8988T (cell line): Measurements from ENCODE around the gene NLN.
A peak's percentile ranks its signal among the peaks of the same experiment; 100 is the strongest.
"Not testable (repeated sequence)": the region's sequence is repeated elsewhere in the genome, so short reads cannot be mapped to it uniquely, and the experiment has no call there.

ENCODE experiments used
- DNase-seq: peaks from one replicate; pipeline ENCODE4 v3.0.0; 2011

Gene NLN

GRCh38 chr5:65721720-65722574, at the start of gene NLN, which contains the start of gene SGTB:
NLN (plus strand) TSS chr5:65722205; CDS start chr5:65722374, 169 bp downstream.
SGTB (minus strand) TSS chr5:65722109; CDS start chr5:65720807, 1,302 bp downstream.
- peak; percentile 61 for DNase-seq

GRCh38 chr5:65672796-65673195, 49.2 kb upstream of the NLN start:
- no peak for DNase-seq

GRCh38 chr5:65674749-65675148, 47.3 kb upstream of the NLN start:
- DNase-seq: no peak

DNA sequence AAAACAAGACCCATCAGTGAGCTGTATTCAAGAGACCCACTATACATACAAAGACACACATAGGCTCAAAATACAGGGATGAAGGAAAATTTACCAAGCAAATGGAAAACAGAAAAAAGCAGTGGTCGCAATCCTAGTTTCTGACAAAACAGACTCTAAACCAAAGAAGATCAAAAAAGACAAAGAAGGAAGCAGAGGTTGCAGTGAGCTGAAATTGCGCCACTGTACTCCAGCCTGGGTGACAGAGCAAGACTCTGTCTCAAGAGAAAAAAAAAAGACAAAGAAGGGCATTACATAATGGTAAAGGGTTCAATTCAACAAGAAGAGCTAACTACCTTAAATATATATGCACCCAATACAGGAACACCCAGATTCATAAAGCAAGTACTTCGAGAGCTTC, 45.9 kb upstream of the NLN start:
- DNase-seq: not testable (repeated sequence)

DNA sequence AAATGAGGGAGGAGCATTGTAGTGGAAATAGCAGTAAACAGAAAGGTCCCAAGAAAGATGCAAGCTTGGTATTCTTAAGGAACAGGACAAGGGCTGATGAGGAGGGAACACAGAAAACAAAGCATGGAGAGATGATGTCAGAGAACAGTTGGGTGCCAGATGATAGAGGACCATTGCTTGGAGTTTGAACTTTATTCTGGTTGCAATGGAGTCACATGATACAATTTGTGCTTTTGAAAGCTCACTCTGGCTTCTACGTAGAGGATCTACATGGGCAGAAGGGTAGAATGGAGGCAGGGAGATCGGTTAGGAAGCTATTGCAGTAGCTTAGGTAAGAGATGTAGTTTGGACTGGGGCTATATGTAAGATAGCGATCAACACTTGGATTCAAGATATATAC, 39.9 kb upstream of the NLN start:
- DNase-seq: no peak

- no peak for DNase-seq
Observed at GRCh38 chr5:65693121-65693520, 28.9 kb upstream of the NLN start.

- DNase-seq: no peak
Observed at GRCh38 chr5:65695162-65695755, 26.7 kb upstream of the NLN start.

DNA sequence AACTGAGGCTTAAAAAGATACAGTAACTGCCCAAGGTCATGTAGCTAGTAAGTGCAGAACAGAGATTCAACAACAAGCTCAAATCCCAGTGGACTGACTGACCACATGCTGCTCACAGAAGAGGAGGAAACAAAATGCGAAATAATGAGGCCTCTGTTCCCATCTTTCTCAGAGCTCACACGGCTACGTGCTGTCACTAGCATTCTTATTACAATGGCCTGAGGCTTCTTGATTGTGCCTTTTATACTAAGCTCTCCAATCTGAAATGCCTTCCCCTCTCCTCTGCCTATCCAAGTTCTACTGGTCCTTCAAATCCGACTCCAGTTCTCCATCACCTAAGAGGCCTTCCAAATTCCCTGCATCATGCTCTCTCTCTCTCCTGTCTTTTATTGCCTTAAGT, 26.1 kb upstream of the NLN start:
- no peak for DNase-seq

- DNase-seq: no peak
Observed at GRCh38 chr5:65696892-65697291, 25.1 kb upstream of the NLN start.

DNA sequence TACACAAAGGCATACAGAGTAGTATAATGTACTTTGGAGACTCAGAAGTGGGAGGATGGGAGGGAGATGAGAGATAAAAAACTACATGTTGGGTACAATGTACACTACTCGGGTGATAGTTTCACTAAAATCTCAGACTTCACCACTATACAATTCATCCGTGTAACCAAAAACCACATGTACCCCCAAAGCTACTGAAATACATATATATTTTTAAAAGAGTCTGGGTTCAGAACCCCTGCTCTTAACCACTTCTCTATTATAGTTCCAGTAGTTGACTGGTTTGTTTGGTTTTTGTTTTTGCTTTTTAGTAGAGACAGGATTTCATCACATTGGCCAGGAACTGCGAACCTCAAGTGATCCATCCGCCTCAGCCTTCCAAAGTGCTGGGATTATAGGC, 22.7 kb upstream of the NLN start:
- no peak for DNase-seq

GRCh38 chr5:65702036-65702435, 20.0 kb upstream of the NLN start:
- no peak for DNase-seq

- DNase-seq: no peak
Observed at GRCh38 chr5:65704621-65705239, 17.3 kb upstream of the NLN start.

DNA sequence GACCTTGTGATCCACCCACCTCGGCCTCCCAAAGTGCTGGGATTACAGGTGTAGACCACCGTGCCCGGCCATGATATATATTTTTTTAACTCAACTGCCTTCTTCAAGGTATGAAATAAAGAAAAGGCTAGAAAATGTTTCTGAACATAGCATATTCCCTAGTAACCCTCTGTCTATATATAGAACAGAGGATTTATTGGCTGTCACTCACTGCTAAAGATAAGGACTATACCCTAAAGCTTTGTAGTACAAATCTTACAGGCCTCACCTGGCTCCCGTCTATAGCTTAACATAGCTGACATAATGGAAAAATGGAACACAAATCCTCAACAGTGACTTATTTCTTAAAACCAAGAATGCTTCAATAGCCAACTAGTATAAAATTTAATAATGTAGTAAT, 14.3 kb upstream of the NLN start:
- no peak for DNase-seq

GRCh38 chr5:65708145-65708544, 13.9 kb upstream of the NLN start:
- DNase-seq: no peak

DNA sequence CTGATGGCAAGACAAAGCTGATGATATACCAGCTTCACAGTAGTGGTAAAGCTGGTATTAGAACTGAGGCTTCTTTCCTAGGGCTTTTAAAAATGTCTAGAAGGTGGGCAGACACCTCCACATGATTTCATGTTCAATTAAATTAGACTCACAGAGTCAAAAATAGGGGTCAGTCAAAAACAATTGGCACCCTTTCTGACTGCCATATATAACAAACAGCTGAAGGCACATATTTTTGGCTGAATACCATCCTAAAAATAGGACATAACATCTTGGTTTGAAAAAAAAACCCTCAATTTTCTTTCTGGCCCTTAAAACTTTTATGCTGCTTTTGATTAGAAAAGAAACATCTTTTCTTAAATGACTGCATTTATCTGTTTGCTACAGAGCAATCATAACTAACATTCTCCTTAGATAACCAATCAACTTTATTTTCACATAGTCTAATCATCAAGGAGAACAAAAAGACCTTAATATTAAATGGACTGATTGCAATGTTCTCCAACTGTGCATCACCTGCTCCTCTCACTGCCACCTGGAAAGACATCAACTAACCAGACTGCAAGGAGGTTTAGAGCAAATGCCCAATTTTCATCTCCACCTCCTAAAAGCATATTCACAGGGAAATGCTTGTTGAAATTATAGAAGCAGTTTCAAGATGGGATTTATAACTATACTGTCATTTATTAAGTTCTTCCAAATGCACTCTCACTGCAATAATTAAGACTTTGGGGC, 3.3 kb upstream of the NLN start:
- DNase-seq: no peak

- DNase-seq: peak; percentile 41
Observed at GRCh38 chr5:65721050-65721719, 820 bp upstream of the NLN start.

DNA sequence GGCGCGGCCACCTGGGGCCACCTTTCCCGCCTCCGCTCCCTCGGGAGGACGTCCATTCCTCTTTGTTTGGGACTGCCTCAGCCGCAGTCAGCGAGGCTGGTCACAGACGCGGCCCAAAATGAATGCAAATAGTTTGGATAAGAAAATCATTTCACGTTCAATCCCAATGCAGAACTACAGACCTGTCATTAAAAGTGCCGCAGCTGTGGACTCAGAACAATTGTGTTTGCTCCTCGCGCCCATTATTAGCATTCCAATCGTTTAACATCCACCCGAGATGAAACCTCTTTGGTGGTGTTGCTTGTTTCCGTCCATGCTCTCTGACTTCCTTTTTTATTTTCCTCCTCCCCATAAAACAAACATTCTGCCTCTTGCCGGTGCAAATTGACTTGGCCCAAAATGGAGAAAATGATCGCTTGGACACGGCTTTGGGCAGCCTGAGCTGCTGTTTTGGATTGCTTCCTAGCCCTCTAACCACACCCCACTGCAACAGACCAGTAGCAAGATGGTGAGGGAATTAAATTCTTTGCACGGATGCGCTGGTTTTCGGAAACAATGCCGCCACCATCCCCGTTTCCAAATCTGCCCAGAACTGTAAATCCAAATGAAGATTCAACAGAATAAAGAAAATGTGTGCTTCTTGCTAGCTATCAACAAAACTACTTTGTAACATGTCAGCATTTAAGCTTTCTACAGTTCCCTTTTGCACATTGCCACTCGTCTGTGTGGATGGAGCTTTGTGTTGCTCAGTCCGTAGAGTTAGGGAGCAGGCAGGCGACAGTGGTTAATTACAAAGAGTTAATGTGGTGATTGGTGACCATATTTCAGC, 784 bp downstream of the NLN start:
- peak; percentile 60 for DNase-seq

- no peak for DNase-seq
Observed at GRCh38 chr5:65727491-65728156, 5.6 kb downstream of the NLN start.

DNA sequence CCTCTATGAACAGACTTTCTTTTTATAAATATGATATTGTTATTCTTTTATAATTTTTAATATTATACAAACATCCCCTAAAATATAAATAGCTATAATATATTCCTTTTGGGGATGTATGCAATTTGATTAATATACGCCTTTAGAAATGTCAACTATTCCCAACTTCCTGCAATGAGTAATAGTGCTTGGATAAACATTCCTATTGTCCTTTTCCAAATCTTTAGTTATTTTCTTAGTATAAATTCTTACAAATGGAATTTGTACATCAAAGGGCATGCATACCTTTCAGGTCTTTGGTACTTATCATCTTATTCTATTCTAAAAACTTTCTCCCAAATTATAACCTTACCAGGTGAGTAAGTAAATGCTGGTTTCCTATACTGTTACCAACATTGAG, 6.2 kb downstream of the NLN start:
- no peak for DNase-seq

DNA sequence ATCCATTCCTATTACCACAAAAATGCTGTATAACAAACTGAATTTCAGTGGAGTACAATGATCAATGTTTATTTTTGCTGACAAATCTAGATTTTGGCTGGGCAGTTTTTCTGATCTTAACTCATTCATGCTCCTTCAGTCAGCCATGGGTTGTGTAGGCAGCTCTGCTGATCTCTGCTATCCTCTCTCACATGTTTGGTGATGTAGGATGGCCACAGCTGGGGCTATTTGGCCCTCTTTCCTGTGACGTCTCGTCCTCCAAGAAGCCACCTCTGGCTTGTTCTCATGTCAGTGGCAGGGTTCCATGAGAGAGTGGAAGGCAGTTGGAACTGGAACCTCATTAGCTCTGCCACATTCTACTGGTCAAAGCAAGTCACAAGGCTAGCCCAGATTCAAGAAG, 8.9 kb downstream of the NLN start:
- DNase-seq: no peak

GRCh38 chr5:65732046-65732445, 10.0 kb downstream of the NLN start:
- DNase-seq: not testable (repeated sequence)
